ENCODE results near the gene RFESD.
A peak's percentile ranks its signal among the peaks of the same experiment; 100 is the strongest.
"Not testable (repeated sequence)": the region's sequence is repeated elsewhere in the genome, so short reads cannot be mapped to it uniquely, and the experiment has no call there.

The RFESD gene

GRCh38 chr5:95627971-95628810 is 18.4 kb upstream of the RFESD start:
- intact Hi-C loops (cut with DNase I) = no loop called here
- no peak for DNase-seq

GRCh38 chr5:95628933-95629332 is 17.6 kb upstream of the RFESD start:
- no peak for DNase-seq
- intact Hi-C loops (cut with DNase I) = no loop called here

- DNase-seq = no peak
- intact Hi-C loops (cut with DNase I) = no loop called here
Observed at GRCh38 chr5:95630394-95630917, 16.1 kb upstream of the RFESD start.

- DNase-seq = no peak
- intact Hi-C loops (cut with DNase I) = no loop called here
Observed at GRCh38 chr5:95631255-95631958, 15.2 kb upstream of the RFESD start.

- DNase-seq = no peak
- intact Hi-C loops (cut with DNase I) = no loop called here
Observed at GRCh38 chr5:95631991-95632675, 14.4 kb upstream of the RFESD start.

GRCh38 chr5:95632942-95633341 is 13.6 kb upstream of the RFESD start:
- intact Hi-C loops (cut with DNase I); DNase-seq: not testable (repeated sequence)

GRCh38 chr5:95633671-95634070 is 12.9 kb upstream of the RFESD start:
- intact Hi-C loops (cut with DNase I) = no loop called here
- DNase-seq = no peak

- DNase-seq = no peak
- intact Hi-C loops (cut with DNase I) = no loop called here
Observed at GRCh38 chr5:95634081-95634480, 12.5 kb upstream of the RFESD start.

- intact Hi-C loops (cut with DNase I) = no loop called here
- no peak for DNase-seq
Observed at GRCh38 chr5:95638632-95639031, 7.9 kb upstream of the RFESD start.

GRCh38 chr5:95641741-95642220 is 4.8 kb upstream of the RFESD start:
- intact Hi-C loops (cut with DNase I) = loop anchor here (10.0 kb wide), 1 partner anchor 693 kb away; no protein-coding TSS in a partner anchor
- no peak for DNase-seq

GRCh38 chr5:95643152-95643551 is 3.4 kb upstream of the RFESD start:
- DNase-seq = no peak
- intact Hi-C loops (cut with DNase I) = loop anchor here (10.0 kb wide), 1 partner anchor 692 kb away; no protein-coding TSS in a partner anchor

- intact Hi-C loops (cut with DNase I) = loop anchor here (2.0 to 10.0 kb wide), 3 partner anchors 136 to 690 kb away; no protein-coding TSS in a partner anchor
- DNase-seq = peak in 7 of 10 donors; percentile 23 to 83 (median 38)
Observed at GRCh38 chr5:95644351-95645042, 2.1 kb upstream of the RFESD start.

GRCh38 chr5:95646226-95646568 is 380 bp upstream of the RFESD start:
- peak in 2 of 10 donors; percentile 11 to 59 for DNase-seq
- intact Hi-C loops (cut with DNase I) = loop anchor here (10.0 kb wide), 1 partner anchor 689 kb away; no protein-coding TSS in a partner anchor

GRCh38 chr5:95647886-95648860 is 1.6 kb downstream of the RFESD start:
- DNase-seq = no peak
- intact Hi-C loops (cut with DNase I) = loop anchor here (10.0 kb wide), 1 partner anchor 687 kb away; no protein-coding TSS in a partner anchor

GRCh38 chr5:95649274-95649673 is 2.7 kb downstream of the RFESD start:
- intact Hi-C loops (cut with DNase I) = loop anchor here (10.0 kb wide), 1 partner anchor 686 kb away; no protein-coding TSS in a partner anchor
- DNase-seq = no peak

- intact Hi-C loops (cut with DNase I) = loop anchor here (10.0 kb wide), 1 partner anchor 685 kb away; no protein-coding TSS in a partner anchor
- DNase-seq = no peak
Observed at GRCh38 chr5:95649842-95650620, 3.5 kb downstream of the RFESD start.

GRCh38 chr5:95652849-95653248 is 6.3 kb downstream of the RFESD start:
- no peak for DNase-seq
- intact Hi-C loops (cut with DNase I) = no loop called here

GRCh38 chr5:95654196-95654595 is 7.6 kb downstream of the RFESD start:
- intact Hi-C loops (cut with DNase I) = no loop called here
- DNase-seq = no peak
